ENCODE results near the gene LMNA. TPM values are rescaled to one million over a fixed set of nuclear protein-coding genes. Genes with fewer than 3 reads are reported as not detected.

LMNA gene
- total RNA-seq, 1 donor from 2014 or later, result 47.7 TPM

- H3K27ac Mint-ChIP-seq (ENCODE audit: unreplicated experiment), result no peak overlapping the region
- peaks cover 22% of the 10 kb centered on the region for H3K4me1 Mint-ChIP-seq (ENCODE audit: low read depth, unreplicated experiment)
- no peak for DNase-seq
- H3K27me3 Mint-ChIP-seq (ENCODE audit: unreplicated experiment), result peaks cover 6% of the 10 kb centered on the region
- peak overlapping the region; percentile 59 for H3K4me3 Mint-ChIP-seq (ENCODE audit: unreplicated experiment)
- TF ChIP-seq CTCF (IDR thresholded peaks at IDR 0.05; ENCODE audit: partially characterized antibody, unreplicated experiment), result no peak
- H3K36me3 Mint-ChIP-seq (ENCODE audit: unreplicated experiment), result no peaks in the 10 kb centered on the region
- H3K9me3 Mint-ChIP-seq (ENCODE audit: unreplicated experiment), result peaks cover 7% of the 10 kb centered on the region
Observed at GRCh38 chr1:156103521-156103947, 11.0 kb upstream of the LMNA start.

- Mint-ChIP-seq H3K36me3 (ENCODE audit: unreplicated experiment) (no peaks in the 10 kb centered on the region), H3K4me1 (ENCODE audit: low read depth, unreplicated experiment) (peaks cover 21% of the 10 kb centered on the region), H3K4me3 (ENCODE audit: unreplicated experiment) (peak overlapping the region; percentile 59), H3K9me3 (ENCODE audit: unreplicated experiment) (peaks cover 6% of the 10 kb centered on the region), H3K27me3 (ENCODE audit: unreplicated experiment) (peaks cover 7% of the 10 kb centered on the region), H3K27ac (ENCODE audit: unreplicated experiment) (no peak overlapping the region)
- DNase-seq, result no peak
- no peak for TF ChIP-seq CTCF (IDR thresholded peaks at IDR 0.05; ENCODE audit: partially characterized antibody, unreplicated experiment)
Observed at GRCh38 chr1:156104065-156104810, 10.3 kb upstream of the LMNA start.

GRCh38 chr1:156104861-156105832, 9.4 kb upstream of the LMNA start:
- Mint-ChIP-seq H3K4me3 (ENCODE audit: unreplicated experiment) (peak overlapping the region; percentile 74), H3K27me3 (ENCODE audit: unreplicated experiment) (peaks cover 5% of the 10 kb centered on the region), H3K36me3 (ENCODE audit: unreplicated experiment) (no peaks in the 10 kb centered on the region), H3K9me3 (ENCODE audit: unreplicated experiment) (peaks cover 8% of the 10 kb centered on the region), H3K4me1 (ENCODE audit: low read depth, unreplicated experiment) (peaks cover 21% of the 10 kb centered on the region), H3K27ac (ENCODE audit: unreplicated experiment) (no peak overlapping the region)
- TF ChIP-seq CTCF (IDR thresholded peaks at IDR 0.05; ENCODE audit: partially characterized antibody, unreplicated experiment), result no peak
- DNase-seq, result no peak

DNA sequence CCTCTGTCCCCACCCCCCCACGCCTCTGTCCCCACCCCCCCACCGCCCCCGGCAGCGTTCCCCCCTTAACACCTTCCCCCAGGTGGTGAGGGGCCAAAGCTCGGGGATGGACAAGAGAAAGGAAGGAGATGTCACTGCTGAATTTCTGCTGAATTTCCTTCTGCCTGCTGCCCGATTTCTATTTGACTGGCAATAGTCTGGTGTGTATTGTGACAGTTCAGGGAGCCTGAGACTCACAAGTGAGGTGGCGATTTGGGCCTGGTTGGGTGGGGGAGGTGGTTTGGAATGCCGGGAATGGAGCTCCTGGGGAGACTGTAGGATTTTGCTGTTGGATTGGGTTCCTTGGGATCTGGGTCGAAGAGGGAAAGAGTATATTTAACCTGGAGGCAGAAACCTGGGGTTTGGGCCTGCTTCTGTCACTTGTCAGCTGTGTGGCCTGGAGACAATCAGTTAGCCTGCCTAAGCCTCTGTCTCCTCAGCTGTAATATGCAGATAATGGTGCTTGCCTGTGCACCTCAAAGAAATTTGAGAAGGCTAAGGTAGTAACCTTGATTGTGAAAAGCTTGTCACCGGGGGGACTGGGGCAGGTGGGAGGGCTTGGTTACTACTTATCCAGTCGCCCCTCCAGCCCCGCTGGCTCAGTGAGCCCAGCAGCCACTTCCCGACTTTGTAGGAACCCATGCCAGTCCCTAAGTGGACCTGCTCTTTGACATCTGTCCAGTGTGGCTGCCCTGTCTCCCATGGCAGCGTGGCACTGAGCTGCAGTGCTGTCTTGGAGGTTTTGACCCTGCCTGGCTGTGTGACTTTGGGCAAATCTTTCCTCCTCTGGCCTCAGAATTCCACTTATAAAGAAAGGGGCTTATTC, 7.7 kb upstream of the LMNA start:
- Mint-ChIP-seq H3K4me3 (ENCODE audit: unreplicated experiment) (peak overlapping the region; percentile 28), H3K36me3 (ENCODE audit: unreplicated experiment) (no peaks in the 10 kb centered on the region), H3K27me3 (ENCODE audit: unreplicated experiment) (peaks cover 4% of the 10 kb centered on the region), H3K27ac (ENCODE audit: unreplicated experiment) (peak overlapping the region; percentile 26), H3K4me1 (ENCODE audit: low read depth, unreplicated experiment) (peaks cover 16% of the 10 kb centered on the region), H3K9me3 (ENCODE audit: unreplicated experiment) (peaks cover 8% of the 10 kb centered on the region)
- no peak for DNase-seq
- no peak for TF ChIP-seq CTCF (IDR thresholded peaks at IDR 0.05; ENCODE audit: partially characterized antibody, unreplicated experiment)
